ACC112 (cell line): Measurements from ENCODE around the gene RUNX1.

Experiments
- H2AFZ ChIP-seq: fragments of 200-600 bp; sonication (generic); one replicate; pipeline ENCODE4 v1.6.0; 2017; ENCODE audit warnings: antibody characterized with exemption, low read length; ENCODE audit not compliant: unreplicated experiment
- H3K27ac ChIP-seq: fragments of 200-600 bp; sonication (generic); 2 replicates; pipeline ENCODE4 v1.5.1; 2014; ENCODE audit warnings: low read depth, mild to moderate bottlenecking, antibody characterized with exemption, low read length, moderate library complexity
- H3K27me3 ChIP-seq: fragments of 200-600 bp; sonication (generic); 2 replicates; pipeline ENCODE4 v1.6.1; 2014; ENCODE audit warnings: mild to moderate bottlenecking, antibody characterized with exemption, low read length, moderate library complexity, mixed read lengths; ENCODE audit not compliant: insufficient read depth
- H3K36me3 ChIP-seq: fragments of 200-600 bp; sonication (generic); 2 replicates; pipeline ENCODE4 v1.6.1; 2016; ENCODE audit warnings: mild to moderate bottlenecking, antibody characterized with exemption, low read length, moderate library complexity, mixed read lengths; ENCODE audit not compliant: insufficient read depth
- H3K4me1 ChIP-seq: fragments of 200-600 bp; sonication (generic); one replicate; pipeline ENCODE4 v1.6.1; 2016; ENCODE audit warnings: low read length, mixed read lengths; ENCODE audit not compliant: insufficient read depth, unreplicated experiment, control insufficient read depth
- H3K4me3 ChIP-seq: fragments of 200-600 bp; sonication (generic); 2 replicates; pipeline ENCODE4 v1.5.1; 2014; ENCODE audit warnings: mild to moderate bottlenecking, low read depth, low read length
- H3K79me2 ChIP-seq: fragments of 200-600 bp; sonication (generic); one replicate; pipeline ENCODE4 v1.6.0; 2016; ENCODE audit warnings: low read length; ENCODE audit not compliant: control insufficient read depth, unreplicated experiment, insufficient read depth

The RUNX1 gene

GRCh38 chr21:34911360-34911759 is 137.7 kb downstream of the RUNX1 start:
- H3K36me3 ChIP-seq, result no peaks in the 10 kb centered on the region
- H3K4me3 ChIP-seq, result no peak overlapping the region
- no peak overlapping the region for H2AFZ ChIP-seq
- H3K4me1 ChIP-seq, result peaks cover 21% of the 10 kb centered on the region
- H3K27me3 ChIP-seq, result no peaks in the 10 kb centered on the region
- no peak overlapping the region for H3K27ac ChIP-seq
- no peaks in the 10 kb centered on the region for H3K79me2 ChIP-seq

DNA sequence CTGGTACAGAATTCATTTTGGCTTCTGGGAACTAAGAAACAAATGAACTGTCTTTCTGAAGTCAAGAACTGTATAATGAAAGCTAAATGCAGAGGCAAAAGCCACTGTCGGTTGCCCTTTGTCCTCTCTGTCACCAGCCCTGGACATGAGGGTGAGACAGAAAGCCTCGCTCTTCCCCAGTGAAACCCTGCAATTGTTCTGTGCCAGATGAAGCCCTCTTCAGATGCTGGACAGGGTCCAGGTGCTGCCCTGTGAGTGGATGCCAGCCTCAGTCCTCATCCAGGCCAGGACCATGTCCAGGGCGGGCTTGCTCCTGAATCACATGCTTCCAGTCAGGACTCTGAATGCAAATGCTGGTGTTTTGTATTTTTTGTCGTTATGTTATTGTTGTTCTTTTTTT is 138.7 kb downstream of the RUNX1 start:
- Histone ChIP-seq H3K27me3 (no peaks in the 10 kb centered on the region), H3K79me2 (no peaks in the 10 kb centered on the region), H3K4me3 (no peak overlapping the region), H3K27ac (no peak overlapping the region), H3K36me3 (no peaks in the 10 kb centered on the region), H2AFZ (no peak overlapping the region), H3K4me1 (peaks cover 12% of the 10 kb centered on the region)

DNA sequence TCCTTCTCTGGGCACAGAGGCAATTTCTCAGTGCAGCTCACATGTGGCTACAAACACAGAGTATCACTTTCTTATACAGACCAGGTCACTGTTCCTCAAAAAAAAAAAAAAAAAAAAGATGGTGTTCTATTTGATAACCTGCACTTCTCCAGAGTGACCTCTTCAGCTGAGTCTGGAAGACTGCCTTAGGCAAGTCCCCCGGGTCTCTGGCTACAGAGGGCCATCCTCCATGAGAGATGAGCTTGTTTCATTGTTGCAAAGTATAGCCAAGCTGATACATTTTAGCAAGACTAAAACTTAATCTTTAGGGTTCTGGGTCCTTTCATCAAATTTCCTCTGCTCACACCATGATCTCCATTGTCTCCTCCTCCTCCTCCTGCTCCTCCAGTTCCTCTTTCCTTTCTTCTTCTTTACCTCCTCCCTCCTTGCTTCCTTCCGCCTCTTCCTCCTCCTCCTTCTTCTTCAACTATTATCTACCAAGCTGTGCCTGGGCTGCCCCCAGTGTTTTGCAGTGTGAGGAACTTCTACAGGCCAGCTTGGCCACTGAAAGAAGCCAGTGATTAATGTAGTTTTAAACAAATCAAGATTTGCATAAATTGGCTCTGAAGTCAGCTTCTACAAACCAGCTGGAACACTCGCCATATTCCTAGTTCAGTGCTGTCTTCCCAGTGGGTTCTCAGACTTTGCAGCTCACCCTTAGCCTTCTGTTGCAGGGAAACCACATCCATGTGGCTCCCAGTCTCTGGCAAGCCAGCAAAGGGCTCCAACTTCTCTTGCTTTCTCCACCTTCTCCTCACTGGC is 139.4 kb downstream of the RUNX1 start:
- Histone ChIP-seq H3K36me3 (no peaks in the 10 kb centered on the region), H3K79me2 (no peaks in the 10 kb centered on the region), H3K4me1 (peaks cover 5% of the 10 kb centered on the region), H3K27ac (no peak overlapping the region), H3K27me3 (no peaks in the 10 kb centered on the region), H3K4me3 (no peak overlapping the region), H2AFZ (no peak overlapping the region)

DNA sequence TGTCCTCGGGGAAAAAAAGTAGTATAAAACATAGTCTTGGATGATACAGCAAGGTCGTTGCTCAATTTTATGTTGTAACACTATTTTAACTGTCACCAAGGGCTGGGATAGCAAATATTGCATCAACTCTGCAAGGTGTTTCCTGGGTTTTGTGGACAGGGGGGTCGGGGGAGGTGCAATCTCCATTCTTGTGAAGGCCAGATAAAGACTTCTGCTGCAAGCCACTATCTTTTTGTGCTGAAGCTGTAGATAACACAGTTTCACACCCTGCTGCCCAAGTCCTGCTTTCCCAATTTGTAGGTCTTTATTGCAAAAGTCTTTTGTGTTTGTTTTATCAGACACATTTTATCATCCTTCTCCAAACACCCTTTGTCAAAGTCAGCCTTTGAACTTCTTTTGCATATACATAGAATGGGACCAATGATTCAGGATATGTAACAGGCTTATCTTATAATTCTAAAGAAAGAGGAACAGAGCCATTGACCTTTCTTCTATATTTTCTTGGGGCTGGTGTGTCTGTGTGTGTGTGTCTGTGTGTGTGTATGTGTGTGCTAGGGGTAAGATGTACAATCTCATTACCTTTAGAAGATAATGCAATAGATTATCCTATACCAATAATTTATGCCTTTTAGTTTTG is 140.6 kb downstream of the RUNX1 start:
- H3K4me3 ChIP-seq, result no peak overlapping the region
- no peaks in the 10 kb centered on the region for H3K79me2 ChIP-seq
- no peaks in the 10 kb centered on the region for H3K36me3 ChIP-seq
- no peaks in the 10 kb centered on the region for H3K27me3 ChIP-seq
- H3K27ac ChIP-seq, result no peak overlapping the region
- no peak overlapping the region for H2AFZ ChIP-seq
- no peaks in the 10 kb centered on the region for H3K4me1 ChIP-seq

GRCh38 chr21:34907461-34908418 is 141.4 kb downstream of the RUNX1 start:
- Histone ChIP-seq H3K79me2 (no peaks in the 10 kb centered on the region), H2AFZ (no peak overlapping the region), H3K4me3 (no peak overlapping the region), H3K4me1 (no peaks in the 10 kb centered on the region), H3K27ac (no peak overlapping the region), H3K27me3 (no peaks in the 10 kb centered on the region), H3K36me3 (no peaks in the 10 kb centered on the region)

- Histone ChIP-seq H2AFZ (no peak overlapping the region), H3K36me3 (no peaks in the 10 kb centered on the region), H3K79me2 (no peaks in the 10 kb centered on the region), H3K4me3 (no peak overlapping the region), H3K27me3 (no peaks in the 10 kb centered on the region), H3K27ac (no peak overlapping the region), H3K4me1 (no peaks in the 10 kb centered on the region)
Measured at GRCh38 chr21:34906401-34906800, 142.7 kb downstream of the RUNX1 start.

GRCh38 chr21:34905218-34905537 is 143.9 kb downstream of the RUNX1 start:
- H3K27me3 ChIP-seq, result no peaks in the 10 kb centered on the region
- no peak overlapping the region for H3K4me3 ChIP-seq
- no peak overlapping the region for H3K27ac ChIP-seq
- H3K4me1 ChIP-seq, result no peaks in the 10 kb centered on the region
- H3K36me3 ChIP-seq, result no peaks in the 10 kb centered on the region
- H3K79me2 ChIP-seq, result no peaks in the 10 kb centered on the region
- H2AFZ ChIP-seq, result no peak overlapping the region

DNA sequence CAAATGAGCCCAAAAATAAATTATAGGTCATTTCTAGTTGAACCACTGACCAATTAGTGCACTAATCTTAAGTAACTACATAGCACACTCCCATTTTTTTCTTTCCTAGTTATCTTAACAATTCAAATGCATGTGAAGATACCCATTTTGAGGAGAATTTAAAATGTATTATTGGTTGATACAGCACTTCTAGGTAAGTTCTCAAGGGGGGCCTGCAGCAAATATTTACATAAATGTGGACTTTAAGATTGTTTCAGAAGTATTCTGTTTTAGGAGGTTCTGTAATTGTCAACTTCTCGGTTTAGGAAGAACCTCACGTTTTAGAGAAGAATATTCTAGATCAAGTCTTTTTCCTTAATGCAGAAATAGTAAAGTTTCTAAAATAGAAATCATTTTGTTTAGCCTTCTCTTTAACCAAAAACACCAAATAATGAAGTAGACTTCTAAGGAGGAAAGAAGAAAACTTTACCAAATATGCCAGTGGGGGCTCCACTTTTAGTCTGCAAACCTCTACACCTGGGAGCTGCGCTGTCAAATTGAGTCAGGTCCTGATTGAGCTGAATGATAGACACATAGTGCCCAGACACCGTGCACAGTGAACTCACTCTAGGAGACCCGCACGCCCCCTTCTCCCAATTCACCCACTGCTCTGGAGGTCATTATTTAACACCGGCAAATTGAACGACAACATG is 144.4 kb downstream of the RUNX1 start:
- Histone ChIP-seq H3K27me3 (no peaks in the 10 kb centered on the region), H3K4me1 (no peaks in the 10 kb centered on the region), H3K36me3 (no peaks in the 10 kb centered on the region), H2AFZ (no peak overlapping the region), H3K27ac (no peak overlapping the region), H3K4me3 (no peak overlapping the region), H3K79me2 (no peaks in the 10 kb centered on the region)

DNA sequence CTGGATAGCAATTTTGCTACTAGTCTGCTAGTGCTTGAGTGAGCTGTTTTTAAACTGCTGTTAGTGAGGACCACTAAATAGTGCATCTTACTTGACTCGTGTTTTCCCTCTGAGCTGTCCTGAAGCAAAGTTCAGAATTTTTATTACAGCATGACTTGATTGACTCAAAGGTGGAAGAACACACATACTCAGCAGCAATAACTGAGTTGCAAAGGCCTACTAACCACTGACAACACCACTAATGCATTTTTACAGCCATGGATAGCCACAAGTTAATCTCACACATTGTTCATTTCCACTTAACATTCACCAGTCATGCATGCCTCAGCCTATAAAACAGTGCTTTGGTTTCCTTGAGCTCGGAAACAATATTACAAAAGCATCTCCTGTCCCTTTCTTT is 148.7 kb downstream of the RUNX1 start:
- Histone ChIP-seq H3K4me3 (no peak overlapping the region), H3K79me2 (no peaks in the 10 kb centered on the region), H3K36me3 (no peaks in the 10 kb centered on the region), H3K27me3 (no peaks in the 10 kb centered on the region), H3K4me1 (no peaks in the 10 kb centered on the region), H3K27ac (no peak overlapping the region), H2AFZ (no peak overlapping the region)

GRCh38 chr21:34899760-34900159 is 149.3 kb downstream of the RUNX1 start:
- H3K36me3 ChIP-seq, result no peaks in the 10 kb centered on the region
- H3K27ac ChIP-seq, result no peak overlapping the region
- H3K27me3 ChIP-seq, result no peaks in the 10 kb centered on the region
- H2AFZ ChIP-seq, result no peak overlapping the region
- no peak overlapping the region for H3K4me3 ChIP-seq
- H3K4me1 ChIP-seq, result no peaks in the 10 kb centered on the region
- H3K79me2 ChIP-seq, result no peaks in the 10 kb centered on the region
